ENCODE data around the gene SOS2. TPM values are rescaled to one million over a fixed set of nuclear protein-coding genes. Genes with fewer than 3 reads are reported as not detected.
A peak's percentile ranks its signal among the peaks of the same experiment; 100 is the strongest.

SOS2 gene
- total RNA-seq, 1 experiment from 2014 or later, result 11.7 TPM

DNA sequence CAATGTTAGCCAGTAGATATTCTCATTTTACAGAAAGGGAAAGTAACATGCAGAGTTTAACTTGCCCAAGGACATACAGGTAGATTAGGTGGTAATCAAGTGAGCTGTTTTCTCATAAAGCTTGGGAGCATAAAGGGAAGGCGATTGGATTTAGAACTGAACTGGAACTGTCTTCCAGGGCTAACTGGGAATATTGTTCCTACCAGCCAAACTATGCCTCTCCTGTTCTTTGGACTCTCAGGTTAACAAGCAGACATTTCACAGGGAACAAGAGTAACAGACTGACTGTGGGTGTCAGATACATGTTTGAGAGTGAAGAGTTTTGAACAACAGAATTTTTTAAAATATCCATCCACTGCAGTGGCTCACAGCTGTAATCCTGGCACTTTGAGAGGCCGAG, 130.6 kb downstream of the SOS2 start:
- Histone ChIP-seq H2AFZ (ENCODE audit: low read depth, low read length, poor library complexity, severe bottlenecking) (no peak overlapping the region), H3K4me1 (ENCODE audit: control insufficient read depth in 1 of 2, insufficient read depth in 2 of 2, low read length in 2 of 2) (peaks cover 9 to 26% of the 10 kb centered on the region in 2 experiments), H3K9ac (ENCODE audit: low read length) (no peak overlapping the region), H3K4me2 (ENCODE audit: low read length) (no peak overlapping the region), H3K9me2 (ENCODE audit: insufficient read depth) (no peaks in the 10 kb centered on the region), H3K9me3 (ENCODE audit: control insufficient read depth in 1 of 2, insufficient read depth in 1 of 2, low read depth in 1 of 2, low read length in 2 of 2) (no peaks in the 10 kb centered on the region), H4K20me1 (ENCODE audit: insufficient read depth) (no peaks in the 10 kb centered on the region), H3K36me3 (ENCODE audit: control insufficient read depth in 1 of 2, insufficient read depth in 2 of 2, low read length in 2 of 2) (no peaks in the 10 kb centered on the region), H3K4me3 (replicated peaks in 1 of 2; ENCODE audit: low read depth in 1 of 2, low read length in 2 of 2) (no peak overlapping the region), H3K79me2 (ENCODE audit: insufficient read depth, low read length) (no peaks in the 10 kb centered on the region), H3K27me3 (ENCODE audit: insufficient read depth, low read length) (no peaks in the 10 kb centered on the region), H3K27ac (ENCODE audit: low read depth, low read length) (no peak overlapping the region)
- no TSS peak for BruUV-seq (replicated peaks)
- ATAC-seq, result no peak
- ChIA-PET CTCF (interaction anchor here (1.5 kb wide), 1 partner anchor 221 kb away, joined by 3 read pairs; no protein-coding TSS in a partner anchor), RAD21 (ENCODE audit: low non-redundant PET in 1 of 2, low total read pairs in 2 of 2, uncharacterized antibody in 2 of 2, unreplicated experiment in 2 of 2) (no interaction called here), POLR2A (no interaction called here)
- DNase-seq (ENCODE audit: low read depth, low spot score), result no peak
- intact Hi-C loops (cut with micrococcal nuclease), result no loop called here
- TF ChIP-seq ZNF274 (IDR thresholded peaks at IDR 0.05; ENCODE audit: low read depth, low read length), result no peak

DNA sequence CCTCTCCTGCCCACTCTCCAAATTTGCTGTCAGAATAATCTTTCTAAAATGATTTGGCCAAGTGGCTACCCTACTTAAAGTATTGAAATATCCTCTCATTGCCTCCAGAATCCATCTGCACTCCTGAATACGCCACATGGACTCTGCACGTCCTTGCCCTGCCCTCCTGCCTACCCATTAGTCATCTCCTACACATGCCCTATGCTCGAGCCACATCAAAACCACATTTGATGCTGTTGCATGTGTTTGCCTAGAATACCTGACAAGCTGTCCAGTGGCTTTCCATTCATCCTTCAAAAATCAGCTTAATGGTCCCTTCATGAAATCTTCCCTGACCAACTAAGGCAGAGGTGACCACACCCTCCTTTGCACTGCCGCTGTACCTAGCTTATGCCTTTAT, 132.0 kb downstream of the SOS2 start:
- ATAC-seq (peak; percentile 90), DNase-seq (ENCODE audit: low read depth, low spot score) (peak; percentile 37)
- peak overlapping the region; percentile 45 for H3K4me2 ChIP-seq (ENCODE audit: low read length)
- no peaks in the 10 kb centered on the region for H3K79me2 ChIP-seq (ENCODE audit: insufficient read depth, low read length)
- H3K27ac ChIP-seq (ENCODE audit: low read depth, low read length), result no peak overlapping the region
- ChIA-PET RAD21 (ENCODE audit: low non-redundant PET in 1 of 2, low total read pairs in 2 of 2, uncharacterized antibody in 2 of 2, unreplicated experiment in 2 of 2) (interaction anchor here in 1 of 2 experiments (0.5 kb wide), 1 partner anchor 207 kb away, joined by 3 read pairs; no protein-coding TSS in a partner anchor), CTCF (no interaction called here), POLR2A (no interaction called here)
- no peaks in the 10 kb centered on the region for H4K20me1 ChIP-seq (ENCODE audit: insufficient read depth)
- no peaks in the 10 kb centered on the region for H3K9me2 ChIP-seq (ENCODE audit: insufficient read depth)
- no TSS peak for BruUV-seq (replicated peaks)
- peaks cover 9 to 22% of the 10 kb centered on the region in 2 experiments for H3K4me1 ChIP-seq (ENCODE audit: control insufficient read depth in 1 of 2, insufficient read depth in 2 of 2, low read length in 2 of 2)
- no peak overlapping the region for H2AFZ ChIP-seq (ENCODE audit: low read depth, low read length, poor library complexity, severe bottlenecking)
- H3K9ac ChIP-seq (ENCODE audit: low read length), result no peak overlapping the region
- intact Hi-C loops (cut with micrococcal nuclease), result no loop called here
- no peaks in the 10 kb centered on the region for H3K36me3 ChIP-seq (ENCODE audit: control insufficient read depth in 1 of 2, insufficient read depth in 2 of 2, low read length in 2 of 2)
- H3K4me3 ChIP-seq (replicated peaks in 1 of 2; ENCODE audit: low read depth in 1 of 2, low read length in 2 of 2), result no peak overlapping the region; a peak in 1 of 4 replicates
- H3K9me3 ChIP-seq (ENCODE audit: control insufficient read depth in 1 of 2, insufficient read depth in 1 of 2, low read depth in 1 of 2, low read length in 2 of 2), result no peaks in the 10 kb centered on the region
- no peaks in the 10 kb centered on the region for H3K27me3 ChIP-seq (ENCODE audit: insufficient read depth, low read length)
- TF ChIP-seq, protein P1, sequence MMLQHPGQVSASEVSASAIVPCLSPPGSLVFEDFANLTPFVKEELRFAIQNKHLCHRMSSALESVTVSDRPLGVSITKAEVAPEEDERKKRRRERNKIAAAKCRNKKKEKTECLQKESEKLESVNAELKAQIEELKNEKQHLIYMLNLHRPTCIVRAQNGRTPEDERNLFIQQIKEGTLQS (IDR thresholded peaks at IDR 0.05), result no peak
- peak; percentile 62 for TF ChIP-seq SP1 (IDR thresholded peaks at IDR 0.05; ENCODE audit: low read depth)
- no peak for TF ChIP-seq ZFX (IDR thresholded peaks at IDR 0.05)
- TF ChIP-seq EZH2 (IDR thresholded peaks at IDR 0.05), result no peak
- TF ChIP-seq, protein P2, sequence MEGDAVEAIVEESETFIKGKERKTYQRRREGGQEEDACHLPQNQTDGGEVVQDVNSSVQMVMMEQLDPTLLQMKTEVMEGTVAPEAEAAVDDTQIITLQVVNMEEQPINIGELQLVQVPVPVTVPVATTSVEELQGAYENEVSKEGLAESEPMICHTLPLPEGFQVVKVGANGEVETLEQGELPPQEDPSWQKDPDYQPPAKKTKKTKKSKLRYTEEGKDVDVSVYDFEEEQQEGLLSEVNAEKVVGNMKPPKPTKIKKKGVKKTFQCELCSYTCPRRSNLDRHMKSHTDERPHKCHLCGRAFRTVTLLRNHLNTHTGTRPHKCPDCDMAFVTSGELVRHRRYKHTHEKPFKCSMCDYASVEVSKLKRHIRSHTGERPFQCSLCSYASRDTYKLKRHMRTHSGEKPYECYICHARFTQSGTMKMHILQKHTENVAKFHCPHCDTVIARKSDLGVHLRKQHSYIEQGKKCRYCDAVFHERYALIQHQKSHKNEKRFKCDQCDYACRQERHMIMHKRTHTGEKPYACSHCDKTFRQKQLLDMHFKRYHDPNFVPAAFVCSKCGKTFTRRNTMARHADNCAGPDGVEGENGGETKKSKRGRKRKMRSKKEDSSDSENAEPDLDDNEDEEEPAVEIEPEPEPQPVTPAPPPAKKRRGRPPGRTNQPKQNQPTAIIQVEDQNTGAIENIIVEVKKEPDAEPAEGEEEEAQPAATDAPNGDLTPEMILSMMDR (IDR thresholded peaks at IDR 0.05 in 2 of 3, conservative IDR thresholded peaks at IDR 0.05 in 1 of 3; ENCODE audit: borderline replicate concordance in 1 of 3, insufficient read depth in 1 of 3, low read depth in 2 of 3, low read length in 2 of 3), result no peak
- TF ChIP-seq ELF1 (IDR thresholded peaks at IDR 0.05; ENCODE audit: borderline replicate concordance, low read depth), result no peak
- TF ChIP-seq, protein P3, sequence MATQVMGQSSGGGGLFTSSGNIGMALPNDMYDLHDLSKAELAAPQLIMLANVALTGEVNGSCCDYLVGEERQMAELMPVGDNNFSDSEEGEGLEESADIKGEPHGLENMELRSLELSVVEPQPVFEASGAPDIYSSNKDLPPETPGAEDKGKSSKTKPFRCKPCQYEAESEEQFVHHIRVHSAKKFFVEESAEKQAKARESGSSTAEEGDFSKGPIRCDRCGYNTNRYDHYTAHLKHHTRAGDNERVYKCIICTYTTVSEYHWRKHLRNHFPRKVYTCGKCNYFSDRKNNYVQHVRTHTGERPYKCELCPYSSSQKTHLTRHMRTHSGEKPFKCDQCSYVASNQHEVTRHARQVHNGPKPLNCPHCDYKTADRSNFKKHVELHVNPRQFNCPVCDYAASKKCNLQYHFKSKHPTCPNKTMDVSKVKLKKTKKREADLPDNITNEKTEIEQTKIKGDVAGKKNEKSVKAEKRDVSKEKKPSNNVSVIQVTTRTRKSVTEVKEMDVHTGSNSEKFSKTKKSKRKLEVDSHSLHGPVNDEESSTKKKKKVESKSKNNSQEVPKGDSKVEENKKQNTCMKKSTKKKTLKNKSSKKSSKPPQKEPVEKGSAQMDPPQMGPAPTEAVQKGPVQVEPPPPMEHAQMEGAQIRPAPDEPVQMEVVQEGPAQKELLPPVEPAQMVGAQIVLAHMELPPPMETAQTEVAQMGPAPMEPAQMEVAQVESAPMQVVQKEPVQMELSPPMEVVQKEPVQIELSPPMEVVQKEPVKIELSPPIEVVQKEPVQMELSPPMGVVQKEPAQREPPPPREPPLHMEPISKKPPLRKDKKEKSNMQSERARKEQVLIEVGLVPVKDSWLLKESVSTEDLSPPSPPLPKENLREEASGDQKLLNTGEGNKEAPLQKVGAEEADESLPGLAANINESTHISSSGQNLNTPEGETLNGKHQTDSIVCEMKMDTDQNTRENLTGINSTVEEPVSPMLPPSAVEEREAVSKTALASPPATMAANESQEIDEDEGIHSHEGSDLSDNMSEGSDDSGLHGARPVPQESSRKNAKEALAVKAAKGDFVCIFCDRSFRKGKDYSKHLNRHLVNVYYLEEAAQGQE (IDR thresholded peaks at IDR 0.05; ENCODE audit: low read depth), result no peak
- no peak for TF ChIP-seq SRF (IDR thresholded peaks at IDR 0.05; ENCODE audit: low read depth)
- TF ChIP-seq POLR2AphosphoS5 (IDR thresholded peaks at IDR 0.05; ENCODE audit: low read depth, low read length), result peak; percentile 26; the same call in 1 of the 2 replicates
- no peak for TF ChIP-seq EGR1 (IDR thresholded peaks at IDR 0.05; ENCODE audit: low read depth)
- no peak for TF ChIP-seq ZNF274 (IDR thresholded peaks at IDR 0.05; ENCODE audit: low read depth, low read length)
- TF ChIP-seq CEBPB (IDR thresholded peaks at IDR 0.05; ENCODE audit: low read depth), result no peak
- no peak for TF ChIP-seq YY1 (IDR thresholded peaks at IDR 0.05; ENCODE audit: extremely low read depth, insufficient replicate concordance, low read depth, low read length)
- TF ChIP-seq, protein P4, sequence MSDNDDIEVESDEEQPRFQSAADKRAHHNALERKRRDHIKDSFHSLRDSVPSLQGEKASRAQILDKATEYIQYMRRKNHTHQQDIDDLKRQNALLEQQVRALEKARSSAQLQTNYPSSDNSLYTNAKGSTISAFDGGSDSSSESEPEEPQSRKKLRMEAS (IDR thresholded peaks at IDR 0.05), result peak; percentile 87
- TF ChIP-seq RAD21 (IDR thresholded peaks at IDR 0.05; ENCODE audit: low read depth), result peak; percentile 33; the same call in 1 of the 2 replicates
- peak; percentile 45; the same call in 1 of the 2 replicates for TF ChIP-seq SIN3A (IDR thresholded peaks at IDR 0.05; ENCODE audit: low read depth)

All from HCT116 (cell line).